ENCODE results near the gene PDE7B. TPM values are rescaled to one million over a fixed set of nuclear protein-coding genes. Genes with fewer than 3 reads are reported as not detected.

The PDE7B gene
- total RNA-seq, 4 donors from 2014 or later, result 12.9 to 22.5 (median 16.4) TPM

- TF ChIP-seq POLR2A (IDR thresholded peaks at IDR 0.05), result no peak
- peak in 1 of 2 donors; percentile 43 for TF ChIP-seq EP300 (IDR thresholded peaks at IDR 0.05)
- Histone ChIP-seq H3K4me3 (no peak overlapping the region), H3K36me3 (no peaks in the 10 kb centered on the region), H3K9me3 (no peaks in the 10 kb centered on the region), H3K27me3 (no peaks in the 10 kb centered on the region), H3K27ac (peak overlapping the region in 2 of 4 donors; percentile 34 to 57), H3K4me1 (peaks cover 0 to 12% (median 0%) of the 10 kb centered on the region in 4 donors)
- DNase-seq (ENCODE audit: low spot score in 2 of 2), result no peak
- WGBS, 2 donors, result 43 to 46% methylated on average over 12 of the region's 12 CpGs
Measured at GRCh38 chr6:136051140-136051775, 199.8 kb downstream of the PDE7B start.

- WGBS, 2 donors, result 84% methylated on average over 2 of the region's 2 CpGs
- TF ChIP-seq CTCF (IDR thresholded peaks at IDR 0.05) (no peak), POLR2A (IDR thresholded peaks at IDR 0.05) (no peak), EP300 (IDR thresholded peaks at IDR 0.05) (no peak)
- H3K27ac ChIP-seq, result no peak overlapping the region
- peaks cover 0 to 12% (median 0%) of the 10 kb centered on the region in 4 donors for H3K4me1 ChIP-seq
- H3K36me3 ChIP-seq, result no peaks in the 10 kb centered on the region
- H3K27me3 ChIP-seq, result no peaks in the 10 kb centered on the region
- no peaks in the 10 kb centered on the region for H3K9me3 ChIP-seq
- no peak for DNase-seq (ENCODE audit: low spot score in 2 of 2)
- no peak overlapping the region for H3K4me3 ChIP-seq
Measured at GRCh38 chr6:136052031-136052430, 200.5 kb downstream of the PDE7B start.

GRCh38 chr6:136058852-136059251 is 207.4 kb downstream of the PDE7B start:
- DNase-seq (ENCODE audit: low spot score in 2 of 2), result no peak
- H3K9me3 ChIP-seq, result no peaks in the 10 kb centered on the region

GRCh38 chr6:136059308-136059707 is 207.8 kb downstream of the PDE7B start:
- TF ChIP-seq POLR2A (IDR thresholded peaks at IDR 0.05) (no peak), CTCF (IDR thresholded peaks at IDR 0.05) (no peak), EP300 (IDR thresholded peaks at IDR 0.05) (no peak)
- DNase-seq (ENCODE audit: low spot score in 2 of 2), result no peak
- H3K9me3 ChIP-seq, result no peaks in the 10 kb centered on the region
- H3K27me3 ChIP-seq, result no peaks in the 10 kb centered on the region
- WGBS, 2 donors, result 19 to 34% methylated on average over 6 of the region's 6 CpGs
- H3K36me3 ChIP-seq, result no peaks in the 10 kb centered on the region
- peaks cover 0 to 35% (median 5%) of the 10 kb centered on the region in 4 donors for H3K4me1 ChIP-seq
- H3K27ac ChIP-seq, result no peak overlapping the region
- no peak overlapping the region for H3K4me3 ChIP-seq

More at GRCh38 chr6:136058852-136059251, 207.4 kb downstream of the PDE7B start:
- no peaks in the 10 kb centered on the region for H3K36me3 ChIP-seq
- TF ChIP-seq EP300 (IDR thresholded peaks at IDR 0.05) (no peak), POLR2A (IDR thresholded peaks at IDR 0.05) (no peak), CTCF (IDR thresholded peaks at IDR 0.05) (no peak)
- no peaks in the 10 kb centered on the region for H3K27me3 ChIP-seq
- no peak overlapping the region for H3K4me3 ChIP-seq
- 87 to 93% methylated on average over 1 of the region's 1 CpG for WGBS, 2 donors
- H3K4me1 ChIP-seq, result peaks cover 0 to 35% (median 5%) of the 10 kb centered on the region in 4 donors
- no peak overlapping the region for H3K27ac ChIP-seq

- Histone ChIP-seq H3K4me1 (peaks cover 0 to 35% (median 5%) of the 10 kb centered on the region in 4 donors), H3K4me3 (no peak overlapping the region), H3K27ac (no peak overlapping the region), H3K27me3 (no peaks in the 10 kb centered on the region), H3K9me3 (no peaks in the 10 kb centered on the region), H3K36me3 (no peaks in the 10 kb centered on the region)
- DNase-seq (ENCODE audit: low spot score in 2 of 2), result no peak
- TF ChIP-seq POLR2A (IDR thresholded peaks at IDR 0.05) (no peak), CTCF (IDR thresholded peaks at IDR 0.05) (no peak)
Measured at GRCh38 chr6:136060052-136060451, 208.6 kb downstream of the PDE7B start.

Data from tibial nerve (tissue), 4 donors.